H1 (cell line): ENCODE data around the gene HECTD1. TPM values are rescaled to one million over a fixed set of nuclear protein-coding genes. Genes with fewer than 3 reads are reported as not detected.

Experiments used
- CTCF ChIA-PET: fragments of 300-600 bp; sonication (Branson Sonifier 250); formaldehyde crosslinking; loops from one replicate; lab custom pipeline; 2021; ENCODE audit not compliant: partially characterized antibody; lab: Charles Lee
- POLR2A ChIA-PET: fragments of 300-600 bp; sonication (Branson Sonifier 250); formaldehyde crosslinking; loops from one replicate; lab custom pipeline; 2021; ENCODE audit warnings: inconsistent platforms; ENCODE audit not compliant: partially characterized antibody; lab: Charles Lee
- DNase-seq, 2 experiments: peaks; one replicate each; pipeline versions ENCODE4 v3.0.0 to v3.0.0-alpha.2; 2010 to 2022; ENCODE audit warnings: low spot score in 2 of 2, low read depth in 1 of 2, mixed read lengths in 1 of 2
- FAIRE-seq: peaks from 2 replicates; lab custom pipeline; 2011; peaks lifted over from hg19 to GRCh38; lab: Jason Lieb, UNC
- H2AFZ ChIP-seq: 2 replicates; pipeline ENCODE4 v1.8.1; 2012; ENCODE audit warnings: low read length, inconsistent platforms
- H2AK5ac ChIP-seq: 2 replicates; pipeline ENCODE4 v1.6.1; 2013; ENCODE audit warnings: low read depth, low read length
- H2BK120ac ChIP-seq: replicated peaks from 2 replicates; pipeline ENCODE3; 2013; ENCODE audit warnings: low read depth, low read length, inconsistent platforms
- H2BK12ac ChIP-seq: 2 replicates; pipeline ENCODE4 v1.6.1; 2013; ENCODE audit warnings: low read depth, low read length
- H2BK15ac ChIP-seq: 2 replicates; pipeline ENCODE4 v1.6.1; 2013; ENCODE audit warnings: low read length
- H2BK20ac ChIP-seq: 2 replicates; pipeline ENCODE4 v1.6.1; 2013; ENCODE audit warnings: low read length
- H2BK5ac ChIP-seq: 2 replicates; pipeline ENCODE4 v1.6.1; 2013; ENCODE audit warnings: low read depth, low read length
- H3K14ac ChIP-seq: 2 replicates; pipeline ENCODE4 v1.6.1; 2013; ENCODE audit warnings: inconsistent platforms; ENCODE audit not compliant: insufficient read length
- H3K18ac ChIP-seq: 2 replicates; pipeline ENCODE4 v1.6.1; 2013; ENCODE audit warnings: low read length; ENCODE audit errors: extremely low read depth
- H3K23ac ChIP-seq: 2 replicates; pipeline ENCODE4 v1.6.1; 2013; ENCODE audit warnings: inconsistent platforms; ENCODE audit not compliant: insufficient read length
- H3K23me2 ChIP-seq: 2 replicates; pipeline ENCODE4 v1.6.1; 2013; ENCODE audit warnings: low read depth, low read length
- H3K27ac ChIP-seq: 2 replicates; pipeline ENCODE4 v1.6.1; 2011; ENCODE audit warnings: low read depth, low read length, inconsistent platforms
- H3K27me3 ChIP-seq, 4 experiments: replicated peaks in 1 of 4; 1 replicate in 1 of 4; 2 replicates in 3 of 4; pipeline versions ENCODE4 v1.6.1 to v1.8.1; 2011 to 2013; ENCODE audit warnings: low read length in 3 of 4, mild to moderate bottlenecking in 3 of 4, inconsistent platforms in 2 of 4, mixed read lengths in 2 of 4, moderate library complexity in 1 of 4; ENCODE audit not compliant: control insufficient read depth in 3 of 4, insufficient read depth in 3 of 4; ENCODE audit errors: extremely low read depth in 1 of 4
- H3K36me3 ChIP-seq, 4 experiments: 2 replicates each; pipeline versions ENCODE4 v1.6.1 to v1.8.1; 2011 to 2013; ENCODE audit warnings: mild to moderate bottlenecking in 4 of 4, low read length in 3 of 4, moderate library complexity in 2 of 4, control low read depth in 1 of 4, inconsistent platforms in 1 of 4; ENCODE audit not compliant: insufficient read depth in 4 of 4, control insufficient read depth in 2 of 4
- H3K4ac ChIP-seq: replicated peaks from 2 replicates; pipeline ENCODE3; 2013; ENCODE audit warnings: low read length, low read depth, mixed read lengths, inconsistent platforms; ENCODE audit not compliant: insufficient read length
- H3K4me1 ChIP-seq, 4 experiments: replicated peaks in 1 of 4; 1 replicate in 1 of 4; 2 replicates in 3 of 4; pipeline versions ENCODE4 v1.6.1 to v1.8.1; 2011 to 2013; ENCODE audit warnings: low read length in 3 of 4, inconsistent platforms in 2 of 4, mixed read lengths in 1 of 4; ENCODE audit not compliant: insufficient read depth in 4 of 4, control insufficient read depth in 3 of 4
- H3K4me2 ChIP-seq, 2 experiments: 2 replicates each; pipeline versions ENCODE4 v1.6.1 to v1.8.1; 2011 to 2013; ENCODE audit warnings: low read depth in 2 of 2, low read length in 2 of 2, control low read depth in 1 of 2, inconsistent platforms in 1 of 2, mild to moderate bottlenecking in 1 of 2; ENCODE audit not compliant: insufficient read depth in 1 of 2
- H3K4me3 ChIP-seq, 4 experiments: fragments of 200-600, 300-600 bp in 1 of 4; sonication (generic), shearing (Covaris generic), sonication (Bioruptor Twin) in 1 of 4; 2 replicates each; pipeline versions ENCODE4 v1.5.1 to v1.8.1; 2011 to 2016; ENCODE audit warnings: low read length in 4 of 4, low read depth in 3 of 4, control low read depth in 2 of 4, inconsistent platforms in 2 of 4, mild to moderate bottlenecking in 2 of 4, mixed read lengths in 1 of 4, moderate library complexity in 1 of 4; ENCODE audit not compliant: insufficient read depth in 2 of 4; ENCODE audit errors: extremely low read depth in 1 of 4
- H3K56ac ChIP-seq: replicated peaks from 2 replicates; pipeline ENCODE3; 2013; ENCODE audit warnings: low read depth, mild to moderate bottlenecking, mixed read lengths, low read length, inconsistent platforms; ENCODE audit not compliant: insufficient read length
- H3K79me1 ChIP-seq: 2 replicates; pipeline ENCODE4 v1.6.1; 2013; ENCODE audit warnings: low read depth, low read length, control low read depth
- H3K79me2 ChIP-seq, 2 experiments: 2 replicates each; pipeline versions ENCODE4 v1.6.1 to v1.8.1; 2012 to 2013; ENCODE audit warnings: low read length in 2 of 2, mild to moderate bottlenecking in 2 of 2, inconsistent platforms in 1 of 2; ENCODE audit not compliant: insufficient read depth in 2 of 2, control insufficient read depth in 1 of 2
- H3K9ac ChIP-seq, 4 experiments: replicated peaks in 1 of 4; 1 replicate in 1 of 4; 2 replicates in 3 of 4; pipeline versions ENCODE4 v1.6.1 to v1.8.1; 2011 to 2013; ENCODE audit warnings: low read depth in 3 of 4, low read length in 3 of 4, control low read depth in 2 of 4, mild to moderate bottlenecking in 2 of 4, moderate library complexity in 2 of 4, inconsistent platforms in 1 of 4; ENCODE audit errors: extremely low read depth in 1 of 4
- H3K9me3 ChIP-seq, 2 experiments: 2 replicates each; pipeline versions ENCODE4 v1.6.1 to v1.8.1; 2012 to 2013; ENCODE audit warnings: mild to moderate bottlenecking in 2 of 2, moderate library complexity in 2 of 2, control low read depth in 1 of 2, inconsistent platforms in 1 of 2, low read depth in 1 of 2, low read length in 1 of 2, mixed read lengths in 1 of 2; ENCODE audit not compliant: insufficient read depth in 2 of 2
- H4K20me1 ChIP-seq, 2 experiments: replicated peaks in 1 of 2; 2 replicates each; pipeline versions ENCODE3 to v1.8.1; 2011 to 2013; ENCODE audit warnings: inconsistent platforms in 2 of 2, low read length in 2 of 2, mild to moderate bottlenecking in 1 of 2; ENCODE audit not compliant: insufficient read depth in 2 of 2, control insufficient read depth in 1 of 2
- H4K5ac ChIP-seq: 2 replicates; pipeline ENCODE4 v1.6.1; 2013; ENCODE audit warnings: low read length, low read depth, mixed read lengths, inconsistent platforms; ENCODE audit not compliant: insufficient read length
- H4K8ac ChIP-seq: 2 replicates; pipeline ENCODE4 v1.8.0; 2013; ENCODE audit warnings: mild to moderate bottlenecking, moderate library complexity, low read length, inconsistent platforms; ENCODE audit not compliant: insufficient read depth; ENCODE audit errors: extremely low read depth
- H4K91ac ChIP-seq: replicated peaks from 2 replicates; pipeline ENCODE3; 2013; ENCODE audit warnings: low read length, mixed read lengths, inconsistent platforms; ENCODE audit not compliant: insufficient read length
- CTCF ChIP-seq, 3 experiments: IDR thresholded peaks; 1 replicate in 2 of 3; 2 replicates in 1 of 3; pipeline versions ENCODE4 v1.5.1 to v1.6.1; 2011; ENCODE audit warnings: low read length in 3 of 3, mild to moderate bottlenecking in 3 of 3, inconsistent platforms in 2 of 3, low read depth in 1 of 3, moderate library complexity in 1 of 3; ENCODE audit not compliant: insufficient read depth in 1 of 3; ENCODE audit errors: control extremely low read depth in 1 of 3
- RAD21 ChIP-seq, 2 experiments: IDR thresholded peaks in 1 of 2; conservative IDR thresholded peaks in 1 of 2; 2 replicates each; pipeline ENCODE4 v1.6.1; 2011; ENCODE audit warnings: low read depth in 2 of 2, low read length in 2 of 2, improper control_type of control experiment in 1 of 2, inconsistent platforms in 1 of 2, mild to moderate bottlenecking in 1 of 2, moderate library complexity in 1 of 2
- SP2 ChIP-seq: IDR thresholded peaks from 2 replicates; pipeline ENCODE4 v1.6.1; 2012; ENCODE audit warnings: mild to moderate bottlenecking, low read length, inconsistent platforms
- USF2 ChIP-seq: IDR thresholded peaks from 2 replicates; pipeline ENCODE4 v1.6.1; 2011; ENCODE audit warnings: low read length, improper control_type of control experiment
- WGBS, 2 experiments: shearing (Covaris generic) in 1 of 2; methylation state at CpG; one replicate each; pipeline versions ENCODE4 v1.1.6 to v1.1.7; 2013 to 2015; ENCODE audit warnings: low lambda C conversion rate in 2 of 2, mixed read lengths in 2 of 2, inconsistent platforms in 1 of 2, low coverage in 1 of 2, missing lambda C conversion rate in 1 of 2; ENCODE audit not compliant: insufficient replicate concordance in 2 of 2, insufficient coverage in 1 of 2, insufficient read length in 1 of 2; ENCODE audit errors: extremely low coverage in 1 of 2, missing lambda C conversion rate in 1 of 2; 5-methylcytosine and 5-hydroxymethylcytosine counted together
- polyA plus RNA-seq, 7 experiments: library from polyadenylated mRNA; depleted of rRNA in 3 of 7; stranded (reverse) in 5 of 7; unstranded in 2 of 7; fragments of >200 nt in 5 of 7; fragments of 200-250 nt in 2 of 7; gene quantifications; 1 replicate in 5 of 7; 2 replicates in 1 of 7; 4 replicates in 1 of 7; pipeline versions ENCODE4 v1.2.1 to v1.2.3, GENCODE V29; 2011 to 2013; ENCODE audit warnings: missing spikeins in 2 of 7, mixed read lengths in 2 of 7
- total RNA-seq: library from RNA; stranded (reverse); fragmentation: NEBNext Ultra II Directional; extraction: Animal tissue kit (Norgen Biotek cat#: 25700); gene quantifications from 2 replicates; pipeline ENCODE4 v1.2.1, GENCODE V29; 2021

The HECTD1 gene
- total and polyA plus RNA-seq, 2 of the 8 experiments (the other 6 are each of a cell fraction or from before 2014, with no cell fraction given), result 44.7 to 105 TPM

- H3K23me2 ChIP-seq, result no peaks in the 10 kb centered on the region; the same call in 1 of the 2 replicates
- H3K79me1 ChIP-seq, result no peaks in the 10 kb centered on the region
- H3K56ac ChIP-seq, result no peak overlapping the region
- no peak overlapping the region for H4K8ac ChIP-seq
- no peak overlapping the region for H3K4me2 ChIP-seq
- no peak overlapping the region for H2BK15ac ChIP-seq
- no peak overlapping the region for H3K4me3 ChIP-seq
- peak; percentile 2 to 44 (median 42); a peak in 3 of 4 replicates for TF ChIP-seq CTCF (IDR thresholded peaks at IDR 0.05; ENCODE audit: control extremely low read depth in 1 of 3, insufficient read depth in 1 of 3, low read depth in 1 of 3, low read length in 3 of 3)
- no peak for TF ChIP-seq USF2
- no peak for TF ChIP-seq SP2
- peak; percentile 41 to 55; a peak in 3 of 4 replicates for TF ChIP-seq RAD21 (IDR thresholded peaks at IDR 0.05 in 1 of 2, conservative IDR thresholded peaks at IDR 0.05 in 1 of 2; ENCODE audit: low read depth in 2 of 2, low read length in 2 of 2)
- TF ChIP-seq, all 59 proteins: peak for 2
- no peak overlapping the region for H3K23ac ChIP-seq
- H3K4ac ChIP-seq, result no peak overlapping the region
- H4K20me1 ChIP-seq, result no peaks in the 10 kb centered on the region
- no peak overlapping the region for H4K91ac ChIP-seq
- no peak overlapping the region for H2BK20ac ChIP-seq
- H2AK5ac ChIP-seq, result no peak overlapping the region
- no peak overlapping the region for H3K14ac ChIP-seq
- H2BK5ac ChIP-seq, result no peak overlapping the region
- H3K27ac ChIP-seq, result no peak overlapping the region
- H3K27me3 ChIP-seq, result no peaks in the 10 kb centered on the region
- H3K4me1 ChIP-seq, result no peaks in the 10 kb centered on the region
- ChIA-PET CTCF (interaction anchor here (1.0 to 2.7 kb wide), 3 partner anchors 10 to 105 kb away, joined by 3 to 22 read pairs (median 5); no protein-coding TSS in a partner anchor), POLR2A (no interaction called here)
- H4K5ac ChIP-seq, result no peak overlapping the region
- H2BK12ac ChIP-seq, result no peak overlapping the region
- no peak overlapping the region for H2BK120ac ChIP-seq
- no peaks in the 10 kb centered on the region for H3K36me3 ChIP-seq
- no peaks in the 10 kb centered on the region for H3K79me2 ChIP-seq
- H3K9me3 ChIP-seq, result no peaks in the 10 kb centered on the region
- no peak for DNase-seq
- no peak overlapping the region for H3K9ac ChIP-seq
- FAIRE-seq, result no peak
- H2AFZ ChIP-seq, result no peak overlapping the region
- 96% methylated on average over 5 of the region's 5 CpGs; no CpG with 5 or more reads in 1 of the 2 experiments for whole genome bisulfite sequencing, 2 experiments
- no peak overlapping the region for H3K18ac ChIP-seq
These were observed 123.2 kb downstream of the HECTD1 start for GRCh38 chr14:31084385-31084784.
